GM12892 (cell line): Measurements from ENCODE around the gene ACAP1.

ENCODE experiments used
- POLR2A ChIP-seq: IDR thresholded peaks from 2 replicates; pipeline ENCODE4 v1.6.1; 2011; ENCODE audit warnings: low read depth, low read length, control low read depth
- POLR2AphosphoS5 ChIP-seq: IDR thresholded peaks from 2 replicates; pipeline ENCODE4 v1.6.1; 2011; ENCODE audit warnings: low read depth, low read length, control low read depth

- TF ChIP-seq POLR2A (no peak), POLR2AphosphoS5 (no peak)
Measured at GRCh38 chr17:7290685-7291084, 45.6 kb upstream of the ACAP1 start.
